GM19025 (cell line): ENCODE measurements around the gene SMCHD1.
"Not testable (repeated sequence)": the region's sequence is repeated elsewhere in the genome, so short reads cannot be mapped to it uniquely, and the experiment has no call there.

Source experiments
- ATAC-seq: cut with Tn5 transposase; IDR thresholded peaks from one replicate; pipeline ENCODE4 v1.9.1; 2021; ENCODE audit warnings: mild to moderate bottlenecking, low read depth, moderate library complexity; ENCODE audit not compliant: unreplicated experiment

Gene SMCHD1

GRCh38 chr18:2847317-2848246 is 192.1 kb downstream of the SMCHD1 start:
- ATAC-seq, result peak; percentile 39

- ATAC-seq, result no peak
Observed at GRCh38 chr18:2848247-2849246, 193.0 kb downstream of the SMCHD1 start.

- ATAC-seq, result no peak
Observed at GRCh38 chr18:2850816-2851215, 195.3 kb downstream of the SMCHD1 start.

GRCh38 chr18:2851771-2852170 is 196.2 kb downstream of the SMCHD1 start:
- no peak for ATAC-seq

GRCh38 chr18:2852460-2852859 is 196.9 kb downstream of the SMCHD1 start:
- not testable (repeated sequence) for ATAC-seq

GRCh38 chr18:2853173-2853925 is 197.8 kb downstream of the SMCHD1 start:
- ATAC-seq, result no peak

GRCh38 chr18:2853926-2854664 is 198.6 kb downstream of the SMCHD1 start:
- ATAC-seq, result no peak
